A549 treated with CpdA at 1 μM for 4 hours (cell line): Measurements from ENCODE around the gene FANCI. TPM values are rescaled to one million over a fixed set of nuclear protein-coding genes. Genes with fewer than 3 reads are reported as not detected.

ENCODE experiments used
- total RNA-seq: library from RNA; stranded (reverse); fragments of 200-300 nt; extraction: Qiagen RNA extraction; gene quantifications from 5 replicates; pipeline ENCODE4 v1.2.3, GENCODE V29; 2022; ENCODE audit warnings: low read depth

The FANCI gene
- total RNA-seq: 46.5 to 65.8 TPM (median 60.1 TPM) in 5 replicates

DNA sequence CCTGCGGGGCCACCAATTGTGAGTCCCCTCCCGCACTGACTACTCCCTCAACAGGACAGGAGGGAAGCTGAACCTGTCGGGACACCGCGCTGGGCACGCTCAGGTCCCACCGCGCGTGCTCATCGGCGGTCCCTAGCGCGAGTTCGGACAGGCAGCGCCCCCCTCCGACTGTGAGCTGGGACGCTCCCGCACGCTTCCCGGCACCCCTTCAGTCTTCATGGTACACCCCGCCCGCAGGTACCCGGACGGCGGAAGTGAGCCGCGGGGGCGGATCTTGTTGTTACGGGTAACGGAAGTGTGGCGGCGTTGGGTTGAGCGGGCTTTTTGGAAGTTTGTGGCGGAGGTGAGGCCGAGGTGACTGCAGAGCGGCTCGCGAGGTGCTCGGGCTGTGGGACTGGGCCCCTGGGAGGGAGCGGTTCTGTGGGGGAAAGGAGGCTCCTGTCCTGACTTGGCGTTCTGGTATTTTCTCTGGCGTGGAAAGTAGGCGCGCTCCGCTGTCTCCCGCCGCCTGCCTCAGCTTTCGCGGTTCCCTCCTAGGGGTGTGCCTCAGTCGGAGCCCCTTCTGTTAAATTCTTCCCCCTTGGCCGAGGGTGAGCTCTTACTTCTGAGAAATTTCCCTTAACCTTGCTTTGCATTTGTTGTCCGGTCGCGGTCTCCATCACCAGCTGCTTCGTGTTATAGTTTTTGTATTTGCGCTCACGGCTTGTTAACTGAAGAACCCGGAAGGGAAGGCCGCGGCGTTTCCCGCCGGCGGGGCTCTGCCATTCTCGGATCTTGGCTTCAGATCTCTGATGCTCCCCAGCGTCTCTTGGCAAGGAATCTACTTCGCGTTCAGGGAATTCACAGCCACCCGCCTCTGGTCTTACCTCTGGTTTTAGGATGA is at the start of gene FANCI:
Gene FANCI, plus strand, starts transcription at position 289 of the 883 bp plus-strand sequence. CDS start 3,669 bp downstream, outside the sequence.

DNA sequence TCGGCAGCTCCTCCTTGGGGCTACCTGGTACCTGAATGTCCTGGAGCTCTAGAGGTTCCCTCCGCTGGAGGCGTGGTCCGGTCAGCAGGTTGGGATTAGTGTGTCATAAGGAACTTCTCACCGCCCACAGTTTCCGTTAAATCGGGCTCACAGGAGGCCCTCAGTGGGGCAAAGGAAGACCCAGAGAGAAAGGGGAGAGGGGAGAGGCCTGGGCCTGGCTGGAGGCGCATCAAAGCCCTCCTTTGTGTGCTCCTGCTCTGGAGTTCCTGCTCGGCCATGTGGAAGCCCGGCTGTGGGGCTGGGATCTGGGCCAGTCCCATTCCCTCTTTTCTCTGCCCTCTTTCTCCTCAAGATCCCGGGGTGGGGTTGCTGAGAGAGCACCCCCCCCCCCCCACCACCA is 22.2 kb upstream of the FANCI start, which contains the start of gene RLBP1:
Gene RLBP1, minus strand, starts transcription at position 37 of the 400 bp plus-strand sequence. CDS start 2,604 bp downstream, outside the sequence.

DNA sequence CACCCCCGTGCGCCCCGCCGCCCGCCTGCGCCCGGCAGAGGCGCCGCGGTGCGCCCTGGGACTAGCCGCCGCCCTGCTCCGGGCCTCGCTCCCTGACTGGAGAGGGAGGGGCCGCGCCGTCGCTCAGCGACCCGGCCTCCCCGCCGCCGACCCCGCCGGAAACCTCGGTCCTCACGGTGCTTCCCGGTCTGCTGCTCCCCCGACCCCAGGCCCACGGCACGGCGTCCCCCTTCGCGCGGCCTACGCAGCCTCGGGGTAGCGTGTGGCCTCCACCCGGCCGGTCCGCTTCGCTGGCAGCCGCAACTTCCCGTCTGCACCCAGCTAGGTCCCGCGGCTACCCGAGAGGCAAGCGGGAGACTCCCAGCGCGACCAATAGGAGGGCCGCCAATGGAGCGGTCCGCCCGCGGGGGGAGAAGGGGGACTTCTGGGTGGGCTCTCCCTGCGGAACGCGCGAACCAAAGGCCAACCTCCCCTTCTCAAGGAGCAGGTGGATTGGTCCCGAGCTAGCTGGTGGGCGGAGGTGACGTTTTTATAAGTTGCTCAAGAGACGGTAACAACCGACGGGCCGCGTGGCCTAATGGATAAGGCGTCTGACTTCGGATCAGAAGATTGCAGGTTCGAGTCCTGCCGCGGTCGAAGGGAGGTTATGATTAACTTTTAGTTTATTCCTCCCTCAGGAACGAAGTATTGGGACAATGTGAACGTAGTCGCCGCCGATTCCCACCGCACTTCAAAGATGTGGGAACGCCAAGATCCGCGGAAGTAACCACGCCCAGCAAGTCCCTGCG is 90.9 kb downstream of the FANCI start, which contains the start of gene POLG:
Gene POLG, minus strand, starts transcription at position 315 of the 788 bp plus-strand sequence. CDS start 1,070 bp downstream, outside the sequence.

Other genes starting within 250 kb of the FANCI start
- 61.1 to 83.7 TPM (median 80.7 TPM) in 5 replicates for gene ABHD2, start 155.5 kb upstream of the FANCI start, total RNA-seq
- not detected in 5 replicates for gene RLBP1, start 22.4 kb upstream of the FANCI start, total RNA-seq
- 42.7 to 57.4 TPM (median 46.7 TPM) in 5 replicates for gene POLG, start 90.8 kb downstream of the FANCI start, total RNA-seq